Esophagus muscularis mucosa (tissue), 3 donors: ENCODE measurements around the gene ISG15.

ENCODE experiments used
- CTCF ChIP-seq, 3 experiments: fragments of 200-600 bp in 2 of 3; fragments of 450-650 bp in 1 of 3; sonication (generic) in 2 of 3; IDR thresholded peaks; one replicate each; pipeline ENCODE4 v1.5.1; 2017 to 2019; ENCODE audit warnings: antibody characterized with exemption in 3 of 3, mild to moderate bottlenecking in 2 of 3, moderate library complexity in 1 of 3
- POLR2A ChIP-seq: fragments of 450-650 bp; IDR thresholded peaks from one replicate; pipeline ENCODE4 v1.6.1; 2017; ENCODE audit warnings: antibody characterized with exemption, moderate library complexity, mild to moderate bottlenecking, low read depth
- POLR2AphosphoS5 ChIP-seq, 2 donors: sonication (generic); formaldehyde crosslinking; IDR thresholded peaks; one replicate each; pipeline ENCODE4 v1.6.1; 2017; ENCODE audit warnings: antibody characterized with exemption in 2 of 2

- no peak for TF ChIP-seq CTCF (IDR thresholded peaks at IDR 0.05)
- TF ChIP-seq POLR2A: no peak
- TF ChIP-seq POLR2AphosphoS5 (IDR thresholded peaks at IDR 0.05): no peak
These were observed 42.1 kb upstream of the ISG15 start for GRCh38 chr1:970973-971730.
